ENCODE measurements around the gene PLCL1.
A peak's percentile ranks its signal among the peaks of the same experiment; 100 is the strongest.

PLCL1 gene

DNA sequence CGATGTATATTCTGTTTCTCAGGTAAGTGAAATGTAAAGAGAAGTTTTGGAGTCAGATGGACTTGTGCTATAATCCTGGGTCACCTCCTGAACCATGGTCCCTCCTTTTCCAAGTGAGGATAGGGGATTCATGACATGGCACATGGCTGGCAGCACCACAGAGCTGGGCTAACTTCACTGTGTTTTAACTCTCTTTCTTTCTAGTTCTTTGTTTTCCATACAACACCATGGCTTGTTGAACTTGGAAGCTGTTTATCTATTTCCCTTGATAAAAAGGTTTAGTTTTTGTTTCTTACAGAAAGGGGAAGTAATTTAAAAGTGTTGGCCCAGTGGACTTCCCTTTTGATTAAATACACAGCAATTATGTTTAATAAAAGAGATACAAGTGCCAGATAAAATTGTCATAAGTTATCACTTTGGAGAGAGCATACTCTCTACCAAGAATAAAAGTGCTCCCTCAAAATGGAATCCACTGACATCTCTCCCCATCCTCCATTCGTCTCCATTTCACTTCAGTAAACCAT lies 90.4 kb downstream of the PLCL1 start:
- no peak overlapping the region for H3K4me3 ChIP-seq (ENCODE audit: low read depth, low read length)
- TF ChIP-seq, protein P1, sequence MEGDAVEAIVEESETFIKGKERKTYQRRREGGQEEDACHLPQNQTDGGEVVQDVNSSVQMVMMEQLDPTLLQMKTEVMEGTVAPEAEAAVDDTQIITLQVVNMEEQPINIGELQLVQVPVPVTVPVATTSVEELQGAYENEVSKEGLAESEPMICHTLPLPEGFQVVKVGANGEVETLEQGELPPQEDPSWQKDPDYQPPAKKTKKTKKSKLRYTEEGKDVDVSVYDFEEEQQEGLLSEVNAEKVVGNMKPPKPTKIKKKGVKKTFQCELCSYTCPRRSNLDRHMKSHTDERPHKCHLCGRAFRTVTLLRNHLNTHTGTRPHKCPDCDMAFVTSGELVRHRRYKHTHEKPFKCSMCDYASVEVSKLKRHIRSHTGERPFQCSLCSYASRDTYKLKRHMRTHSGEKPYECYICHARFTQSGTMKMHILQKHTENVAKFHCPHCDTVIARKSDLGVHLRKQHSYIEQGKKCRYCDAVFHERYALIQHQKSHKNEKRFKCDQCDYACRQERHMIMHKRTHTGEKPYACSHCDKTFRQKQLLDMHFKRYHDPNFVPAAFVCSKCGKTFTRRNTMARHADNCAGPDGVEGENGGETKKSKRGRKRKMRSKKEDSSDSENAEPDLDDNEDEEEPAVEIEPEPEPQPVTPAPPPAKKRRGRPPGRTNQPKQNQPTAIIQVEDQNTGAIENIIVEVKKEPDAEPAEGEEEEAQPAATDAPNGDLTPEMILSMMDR (IDR thresholded peaks at IDR 0.05; ENCODE audit: low read depth, low read length) = no peak
- TF ChIP-seq POLR2A (IDR thresholded peaks at IDR 0.05; ENCODE audit: extremely low read depth, insufficient read length) (no peak), MAX (IDR thresholded peaks at IDR 0.05; ENCODE audit: low read depth, low read length) (no peak), MYC (IDR thresholded peaks at IDR 0.05; ENCODE audit: low read depth, low read length) (no peak)
- no peak for DNase-seq (ENCODE audit: low read depth)

- no peak for DNase-seq (ENCODE audit: low read depth)
- H3K4me3 ChIP-seq (ENCODE audit: low read depth, low read length) = no peak overlapping the region
- TF ChIP-seq MYC (IDR thresholded peaks at IDR 0.05; ENCODE audit: low read depth, low read length) (no peak), POLR2A (IDR thresholded peaks at IDR 0.05; ENCODE audit: extremely low read depth, insufficient read length) (no peak), MAX (IDR thresholded peaks at IDR 0.05; ENCODE audit: low read depth, low read length) (no peak)
- TF ChIP-seq, protein P1 (IDR thresholded peaks at IDR 0.05; ENCODE audit: low read depth, low read length) = no peak
Measured at GRCh38 chr2:197897960-197898678, 93.7 kb downstream of the PLCL1 start.

DNA sequence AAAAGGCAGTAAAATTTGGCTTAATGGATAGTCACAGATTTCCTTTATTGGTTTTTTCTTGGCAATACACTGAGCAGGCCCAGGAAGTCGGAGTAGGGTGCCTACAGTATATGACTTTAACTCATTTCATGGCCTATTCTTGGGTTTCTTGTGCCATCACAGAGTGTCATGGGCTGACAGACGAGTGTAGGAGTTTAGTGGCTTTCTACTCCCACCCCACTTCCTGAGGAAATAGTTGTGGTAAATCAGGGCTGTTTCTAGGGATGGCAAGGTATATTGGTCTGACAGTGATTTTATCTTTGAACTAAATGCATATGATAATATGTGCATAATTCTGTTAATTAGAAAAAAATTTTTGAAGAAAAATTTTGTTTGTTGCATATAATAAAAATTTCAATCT lies 100.1 kb downstream of the PLCL1 start:
- no peak overlapping the region for H3K4me3 ChIP-seq (ENCODE audit: low read depth, low read length)
- DNase-seq (ENCODE audit: low read depth) = peak; percentile 38
- TF ChIP-seq POLR2A (IDR thresholded peaks at IDR 0.05; ENCODE audit: extremely low read depth, insufficient read length) (no peak), MAX (IDR thresholded peaks at IDR 0.05; ENCODE audit: low read depth, low read length) (no peak), MYC (IDR thresholded peaks at IDR 0.05; ENCODE audit: low read depth, low read length) (no peak)
- TF ChIP-seq, protein P1 (IDR thresholded peaks at IDR 0.05; ENCODE audit: low read depth, low read length) = no peak

DNA sequence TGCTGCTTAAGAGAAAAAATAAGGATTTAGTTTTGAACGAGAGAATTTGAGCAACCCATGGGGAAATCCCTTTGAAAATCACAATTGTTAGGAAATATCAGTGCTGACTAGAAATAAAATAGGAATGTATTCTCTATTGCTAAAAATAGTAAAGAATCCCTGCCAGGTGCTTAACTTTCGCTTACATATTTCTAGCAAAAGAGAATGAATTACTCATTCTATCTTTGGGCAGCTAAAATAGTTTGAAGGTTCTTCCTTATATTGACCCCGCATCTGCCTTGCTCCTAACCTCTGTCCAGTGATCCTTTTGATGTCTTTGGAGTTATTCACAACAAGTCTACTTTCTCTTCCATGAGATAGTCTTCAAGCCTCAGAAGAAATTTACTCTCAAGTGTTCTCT lies 103.8 kb downstream of the PLCL1 start:
- no peak overlapping the region for H3K4me3 ChIP-seq (ENCODE audit: low read depth, low read length)
- TF ChIP-seq, protein P1 (IDR thresholded peaks at IDR 0.05; ENCODE audit: low read depth, low read length) = no peak
- no peak for TF ChIP-seq POLR2A (IDR thresholded peaks at IDR 0.05; ENCODE audit: extremely low read depth, insufficient read length)
- no peak for TF ChIP-seq MYC (IDR thresholded peaks at IDR 0.05; ENCODE audit: low read depth, low read length)
- TF ChIP-seq MAX (IDR thresholded peaks at IDR 0.05; ENCODE audit: low read depth, low read length) = no peak
- no peak for DNase-seq (ENCODE audit: low read depth)

DNA sequence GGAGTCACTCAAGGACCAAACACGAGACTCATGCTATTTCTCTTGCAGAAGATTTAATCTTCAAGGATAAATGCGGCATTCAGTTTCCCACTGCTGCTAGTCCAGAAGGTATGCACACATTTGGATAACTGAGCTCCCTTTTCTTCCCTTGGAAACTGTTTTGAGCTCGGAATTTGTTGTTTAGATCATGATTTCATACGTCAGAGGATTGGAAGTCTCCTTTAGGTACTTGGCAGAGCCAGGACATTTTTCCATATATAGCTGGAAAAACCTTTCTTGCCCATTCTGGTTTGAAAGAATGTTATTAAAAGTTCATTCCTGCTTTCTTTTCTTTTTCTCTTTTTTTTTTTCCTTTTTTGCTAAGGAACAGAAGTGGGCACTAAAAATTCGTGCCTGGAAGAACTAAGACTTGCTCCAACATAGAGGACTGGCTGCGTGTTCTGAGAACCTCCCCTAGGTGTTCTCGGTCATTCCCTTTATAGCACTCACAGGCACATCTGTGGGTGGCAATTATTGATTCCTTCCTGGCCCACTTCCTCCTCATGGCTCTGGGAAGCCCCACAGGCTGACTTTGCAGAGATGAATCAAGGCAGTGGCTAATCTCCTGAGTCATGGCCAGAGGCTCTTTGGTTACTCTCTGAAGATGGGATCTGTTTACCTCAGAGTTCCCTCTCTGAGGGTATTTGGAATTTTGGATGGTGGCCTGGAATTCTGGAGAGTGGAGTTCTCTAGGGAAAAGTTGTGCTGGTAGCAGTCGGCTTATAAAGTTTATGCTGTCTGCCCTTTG lies 104.8 kb downstream of the PLCL1 start:
- DNase-seq (ENCODE audit: low read depth) = no peak
- TF ChIP-seq MYC (IDR thresholded peaks at IDR 0.05; ENCODE audit: low read depth, low read length) = no peak
- TF ChIP-seq MAX (IDR thresholded peaks at IDR 0.05; ENCODE audit: low read depth, low read length) = no peak
- TF ChIP-seq, protein P1 (IDR thresholded peaks at IDR 0.05; ENCODE audit: low read depth, low read length) = no peak
- TF ChIP-seq POLR2A (IDR thresholded peaks at IDR 0.05; ENCODE audit: extremely low read depth, insufficient read length) = no peak
- H3K4me3 ChIP-seq (ENCODE audit: low read depth, low read length) = no peak overlapping the region
